Bladder microvascular endothelial cell (primary cell): ENCODE measurements around the gene HRH1. TPM values are rescaled to one million over a fixed set of nuclear protein-coding genes. Genes with fewer than 3 reads are reported as not detected.

ENCODE experiments used
- total RNA-seq: library from RNA; depleted of rRNA; stranded (reverse); fragments of >200 nt; gene quantifications from 2 replicates; pipeline ENCODE4 v1.2.3, GENCODE V29; 2014

The HRH1 gene, protein sequence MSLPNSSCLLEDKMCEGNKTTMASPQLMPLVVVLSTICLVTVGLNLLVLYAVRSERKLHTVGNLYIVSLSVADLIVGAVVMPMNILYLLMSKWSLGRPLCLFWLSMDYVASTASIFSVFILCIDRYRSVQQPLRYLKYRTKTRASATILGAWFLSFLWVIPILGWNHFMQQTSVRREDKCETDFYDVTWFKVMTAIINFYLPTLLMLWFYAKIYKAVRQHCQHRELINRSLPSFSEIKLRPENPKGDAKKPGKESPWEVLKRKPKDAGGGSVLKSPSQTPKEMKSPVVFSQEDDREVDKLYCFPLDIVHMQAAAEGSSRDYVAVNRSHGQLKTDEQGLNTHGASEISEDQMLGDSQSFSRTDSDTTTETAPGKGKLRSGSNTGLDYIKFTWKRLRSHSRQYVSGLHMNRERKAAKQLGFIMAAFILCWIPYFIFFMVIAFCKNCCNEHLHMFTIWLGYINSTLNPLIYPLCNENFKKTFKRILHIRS
- total RNA-seq = 7.4 and 11.9 TPM in 2 replicates

GRCh38 chr3:11154036-11154952 is at the start of gene HRH1:
Gene HRH1 (plus strand): TSS chr3:11154493. CDS start chr3:11259038, 104,545 bp downstream.

GRCh38 chr3:11271986-11272904 is 118.0 kb downstream of the HRH1 start, which contains the start of gene ATG7:
Gene ATG7 (plus strand): TSS chr3:11272397. CDS start chr3:11298696, 26,299 bp downstream.

Other genes starting within 250 kb of the HRH1 start
- gene SLC6A1, start 161.7 kb upstream of the HRH1 start, total RNA-seq = not detected in 2 replicates
- 33.5 and 58.3 TPM in 2 replicates for gene ATG7, start 117.9 kb downstream of the HRH1 start, total RNA-seq